Smooth muscle cell (in vitro differentiated cells): ENCODE results near the gene TSGA10IP. TPM values are rescaled to one million over a fixed set of nuclear protein-coding genes. Genes with fewer than 3 reads are reported as not detected.
A peak's percentile ranks its signal among the peaks of the same experiment; 100 is the strongest.

Experiments
- DNase-seq: peaks from one replicate; lab custom pipeline; 2025; ENCODE audit not compliant: unreplicated experiment; lab: John Stamatoyannopoulos, UW
- H2AFZ ChIP-seq: fragments of 200-600 bp; sonication (generic); 2 replicates; pipeline ENCODE4 v1.6.0; 2016; ENCODE audit warnings: antibody characterized with exemption, low read depth, mild to moderate bottlenecking
- H3F3A ChIP-seq: fragments of 200-600 bp; sonication (generic); 2 replicates; pipeline ENCODE4 v1.6.0; 2017; ENCODE audit warnings: antibody characterized with exemption, low read depth
- H3K27ac ChIP-seq: fragments of 200-600 bp; sonication (generic); 2 replicates; pipeline ENCODE4 v1.5.1; 2016; ENCODE audit warnings: low read depth, mild to moderate bottlenecking
- H3K27me3 ChIP-seq: fragments of 200-600 bp; sonication (generic); 2 replicates; pipeline ENCODE4 v1.6.1; 2016; ENCODE audit warnings: low read depth, mild to moderate bottlenecking
- H3K36me3 ChIP-seq: fragments of 200-600 bp; sonication (generic); 2 replicates; pipeline ENCODE4 v1.5.1; 2016; ENCODE audit warnings: low read depth
- H3K4me1 ChIP-seq: fragments of 200-600 bp; sonication (generic); 2 replicates; pipeline ENCODE4 v1.5.1; 2016; ENCODE audit warnings: low read depth
- H3K4me2 ChIP-seq: fragments of 200-600 bp; sonication (generic); 2 replicates; pipeline ENCODE4 v1.6.0; 2016; ENCODE audit warnings: mild to moderate bottlenecking
- H3K4me3 ChIP-seq: fragments of 200-600 bp; sonication (generic); 2 replicates; pipeline ENCODE4 v1.5.1; 2016; ENCODE audit warnings: mild to moderate bottlenecking
- H3K79me2 ChIP-seq: fragments of 200-600 bp; sonication (generic); 2 replicates; pipeline ENCODE4 v1.6.0; 2016; ENCODE audit warnings: low read depth, mild to moderate bottlenecking
- H3K9ac ChIP-seq: fragments of 200-600 bp; sonication (generic); 2 replicates; pipeline ENCODE4 v1.6.0; 2016; ENCODE audit warnings: low read depth
- H3K9me3 ChIP-seq: fragments of 200-600 bp; sonication (generic); replicated peaks from 2 replicates; pipeline ENCODE4 v1.5.1; 2016; ENCODE audit warnings: low read depth
- H4K20me1 ChIP-seq: fragments of 200-600 bp; sonication (generic); 2 replicates; pipeline ENCODE4 v1.6.0; 2016; ENCODE audit warnings: low read depth
- WGBS: methylation state at CpG from one replicate; pipeline ENCODE4 v1.1.7; 2016; ENCODE audit warnings: low lambda C conversion rate; 5-methylcytosine and 5-hydroxymethylcytosine counted together
- polyA plus RNA-seq: library from polyadenylated mRNA; unstranded; fragments of >200 nt; fragmentation: Nextera tagmentation; extraction: Ambion mirVana; gene quantifications from 2 replicates; pipeline ENCODE4 v1.2.1, GENCODE V29; 2016
- total RNA-seq: library from RNA; depleted of rRNA; stranded (reverse); fragments of >200 nt; gene quantifications from 2 replicates; pipeline ENCODE4 v1.2.3, GENCODE V29; 2014
- TF ChIP-seq, protein P1 (sequence below): fragments of 200-600 bp; sonication (generic); IDR thresholded peaks from 2 replicates; pipeline ENCODE4 v1.5.1; 2017; ENCODE audit warnings: borderline replicate concordance, mild to moderate bottlenecking, antibody characterized with exemption; ENCODE audit not compliant: insufficient read depth, poor library complexity, severe bottlenecking

The TSGA10IP gene
- total and polyA plus RNA-seq, 2 experiments from 2014 or later, result 0.27 to 1.5 TPM

DNA sequence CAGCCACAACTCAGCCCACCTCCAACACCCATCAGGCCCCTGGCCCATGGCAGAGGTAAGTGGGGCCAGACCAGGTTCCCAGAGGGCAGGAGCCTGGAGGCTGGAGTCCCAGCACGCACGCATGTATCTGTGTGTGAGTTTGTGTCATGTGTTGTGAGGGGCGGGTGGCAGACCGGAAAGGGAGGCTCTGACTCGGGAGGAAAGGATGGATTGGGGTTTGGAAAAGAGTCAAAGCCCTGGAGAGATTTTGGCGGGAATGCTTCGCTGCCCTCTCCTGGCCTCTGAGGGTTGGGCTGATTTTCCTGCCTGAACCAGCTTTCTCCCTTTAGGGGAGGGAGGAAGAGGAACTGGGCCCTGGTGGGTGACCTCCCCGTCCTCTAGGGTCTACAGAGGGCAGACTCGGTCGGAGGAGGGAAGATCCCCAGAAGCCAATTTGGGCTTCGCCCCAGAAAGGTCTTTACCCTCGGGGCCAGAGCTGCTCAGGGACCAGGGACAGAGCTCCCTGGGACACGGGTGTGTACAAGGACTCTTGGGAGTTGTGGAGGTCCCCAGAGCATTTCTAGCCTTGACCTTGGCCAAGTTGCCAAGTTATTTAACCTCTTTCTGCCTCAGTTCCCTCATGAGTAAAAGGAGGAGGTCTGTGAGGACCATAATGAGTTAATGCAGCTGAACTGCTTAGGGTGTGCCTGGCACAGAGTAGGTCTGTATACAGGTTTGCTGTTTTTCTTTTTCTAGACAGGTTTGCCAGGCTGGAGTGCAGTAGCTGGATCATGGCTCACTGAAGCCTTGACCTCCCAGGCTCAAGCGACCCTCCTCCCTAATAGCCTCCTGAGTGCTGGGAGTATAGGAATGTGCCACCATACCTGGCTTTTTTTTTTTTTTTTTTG, 33.4 kb upstream of the TSGA10IP start:
- H3K27me3 ChIP-seq, result no peaks in the 10 kb centered on the region
- no peaks in the 10 kb centered on the region for H4K20me1 ChIP-seq
- peaks cover 4% of the 10 kb centered on the region for H3K79me2 ChIP-seq
- H3F3A ChIP-seq, result peaks cover 10% of the 10 kb centered on the region
- H3K27ac ChIP-seq, result peak overlapping the region; percentile 37
- no peak for DNase-seq
- no peaks in the 10 kb centered on the region for H3K4me1 ChIP-seq
- no peak overlapping the region for H3K9ac ChIP-seq
- H3K9me3 ChIP-seq, result no peaks in the 10 kb centered on the region
- no peaks in the 10 kb centered on the region for H3K36me3 ChIP-seq
- WGBS, result 41% methylated on average over 14 of the region's 14 CpGs
- no peak overlapping the region for H2AFZ ChIP-seq
- H3K4me2 ChIP-seq, result peak overlapping the region; percentile 15
- no peak overlapping the region for H3K4me3 ChIP-seq
- TF ChIP-seq, protein P1, sequence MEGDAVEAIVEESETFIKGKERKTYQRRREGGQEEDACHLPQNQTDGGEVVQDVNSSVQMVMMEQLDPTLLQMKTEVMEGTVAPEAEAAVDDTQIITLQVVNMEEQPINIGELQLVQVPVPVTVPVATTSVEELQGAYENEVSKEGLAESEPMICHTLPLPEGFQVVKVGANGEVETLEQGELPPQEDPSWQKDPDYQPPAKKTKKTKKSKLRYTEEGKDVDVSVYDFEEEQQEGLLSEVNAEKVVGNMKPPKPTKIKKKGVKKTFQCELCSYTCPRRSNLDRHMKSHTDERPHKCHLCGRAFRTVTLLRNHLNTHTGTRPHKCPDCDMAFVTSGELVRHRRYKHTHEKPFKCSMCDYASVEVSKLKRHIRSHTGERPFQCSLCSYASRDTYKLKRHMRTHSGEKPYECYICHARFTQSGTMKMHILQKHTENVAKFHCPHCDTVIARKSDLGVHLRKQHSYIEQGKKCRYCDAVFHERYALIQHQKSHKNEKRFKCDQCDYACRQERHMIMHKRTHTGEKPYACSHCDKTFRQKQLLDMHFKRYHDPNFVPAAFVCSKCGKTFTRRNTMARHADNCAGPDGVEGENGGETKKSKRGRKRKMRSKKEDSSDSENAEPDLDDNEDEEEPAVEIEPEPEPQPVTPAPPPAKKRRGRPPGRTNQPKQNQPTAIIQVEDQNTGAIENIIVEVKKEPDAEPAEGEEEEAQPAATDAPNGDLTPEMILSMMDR, result peak; percentile 11

DNA sequence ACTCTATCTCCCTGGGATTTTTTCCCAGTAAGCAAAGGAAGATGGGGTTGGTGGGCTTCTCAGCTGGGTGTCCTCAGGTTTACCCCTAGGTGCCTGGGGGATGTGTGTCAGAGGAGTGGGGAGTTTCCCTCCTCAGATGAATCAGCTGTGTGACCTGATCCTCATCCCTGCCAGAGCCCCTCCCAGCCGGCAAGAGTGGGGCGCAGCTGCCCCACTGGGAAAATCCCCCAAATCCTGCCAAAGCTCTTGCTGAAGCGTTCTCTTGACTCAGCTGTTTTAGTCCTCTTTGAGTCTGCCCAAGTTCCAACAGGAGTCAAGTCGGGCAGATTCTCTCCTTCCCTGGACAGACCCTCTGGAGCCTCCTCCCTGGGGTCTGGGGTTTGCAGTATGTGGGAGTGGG, 32.4 kb upstream of the TSGA10IP start:
- Histone ChIP-seq H3K79me2 (peaks cover 13% of the 10 kb centered on the region), H3K27ac (peak overlapping the region; percentile 61), H3F3A (peaks cover 19% of the 10 kb centered on the region), H3K9ac (peak overlapping the region; percentile 31), H3K4me3 (no peak overlapping the region), H2AFZ (no peak overlapping the region), H3K9me3 (no peaks in the 10 kb centered on the region), H4K20me1 (no peaks in the 10 kb centered on the region), H3K4me2 (peak overlapping the region; percentile 15), H3K36me3 (no peaks in the 10 kb centered on the region), H3K27me3 (no peaks in the 10 kb centered on the region), H3K4me1 (peaks cover 8% of the 10 kb centered on the region)
- no peak for DNase-seq
- WGBS, result 55% methylated on average over 4 of the region's 4 CpGs
- TF ChIP-seq, protein P1, result no peak

DNA sequence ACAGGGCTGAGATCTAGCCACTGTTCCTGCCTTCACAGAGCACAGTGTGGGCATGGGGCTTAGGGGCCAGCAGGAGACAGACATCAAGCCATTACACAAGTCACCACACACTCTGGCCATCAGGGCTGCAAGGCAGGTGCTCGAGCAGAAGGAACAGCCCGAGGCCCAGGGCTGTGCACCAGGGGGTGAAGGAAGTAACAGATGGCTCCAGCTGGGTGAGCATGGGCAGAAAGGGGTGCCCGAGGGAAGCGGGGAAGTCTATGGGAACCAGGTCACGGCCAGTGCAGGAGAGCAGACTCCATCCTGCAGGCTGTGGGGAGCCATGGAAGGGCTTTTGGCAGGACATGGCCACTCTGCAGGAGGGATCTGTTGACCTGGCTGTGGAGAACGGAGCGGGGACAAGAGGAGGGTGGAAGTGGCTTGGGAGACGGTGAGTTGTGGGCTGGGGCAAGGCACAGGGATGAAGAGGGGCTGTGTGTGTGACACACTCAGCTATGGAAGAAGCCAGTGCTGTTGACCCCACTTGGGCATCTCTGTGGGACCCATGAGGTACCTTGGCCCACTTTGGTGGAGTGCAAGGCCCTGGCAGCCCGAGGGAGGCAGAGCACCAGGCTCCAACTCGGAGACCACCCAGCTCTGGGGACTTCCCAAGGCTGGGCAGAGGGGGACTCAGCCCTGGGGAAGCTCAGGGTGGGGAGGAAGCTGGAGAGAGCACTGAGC, 30.0 kb upstream of the TSGA10IP start:
- no peak for DNase-seq
- Histone ChIP-seq H3K36me3 (no peaks in the 10 kb centered on the region), H3K27me3 (no peaks in the 10 kb centered on the region), H3K9me3 (no peaks in the 10 kb centered on the region), H2AFZ (no peak overlapping the region), H3K27ac (peak overlapping the region; percentile 97), H3K79me2 (peaks cover 32% of the 10 kb centered on the region), H3K4me1 (peaks cover 17% of the 10 kb centered on the region), H3K4me2 (peak overlapping the region; percentile 38), H3K4me3 (no peak overlapping the region), H4K20me1 (peaks cover 3% of the 10 kb centered on the region), H3F3A (peaks cover 26% of the 10 kb centered on the region), H3K9ac (peak overlapping the region; percentile 46)
- TF ChIP-seq, protein P1, result no peak
- 70% methylated on average over 10 of the region's 10 CpGs for WGBS
